OCI-LY3 (cell line): ENCODE results near the gene NLK.

Experiments
- EZH2phosphoT487 ChIP-seq: fragments of 200-600 bp; shearing (Covaris generic); IDR thresholded peaks from 2 replicates; pipeline ENCODE4 v1.6.1; 2018; ENCODE audit warnings: antibody characterized with exemption, mixed run types, low read depth
- TF ChIP-seq, protein P1 (sequence below): fragments of 200-600, 300-600 bp; sonication (generic); IDR thresholded peaks from 2 replicates; pipeline ENCODE4 v1.5.1; 2014; ENCODE audit warnings: antibody characterized with exemption, low read length, low read depth

- TF ChIP-seq, protein P1, sequence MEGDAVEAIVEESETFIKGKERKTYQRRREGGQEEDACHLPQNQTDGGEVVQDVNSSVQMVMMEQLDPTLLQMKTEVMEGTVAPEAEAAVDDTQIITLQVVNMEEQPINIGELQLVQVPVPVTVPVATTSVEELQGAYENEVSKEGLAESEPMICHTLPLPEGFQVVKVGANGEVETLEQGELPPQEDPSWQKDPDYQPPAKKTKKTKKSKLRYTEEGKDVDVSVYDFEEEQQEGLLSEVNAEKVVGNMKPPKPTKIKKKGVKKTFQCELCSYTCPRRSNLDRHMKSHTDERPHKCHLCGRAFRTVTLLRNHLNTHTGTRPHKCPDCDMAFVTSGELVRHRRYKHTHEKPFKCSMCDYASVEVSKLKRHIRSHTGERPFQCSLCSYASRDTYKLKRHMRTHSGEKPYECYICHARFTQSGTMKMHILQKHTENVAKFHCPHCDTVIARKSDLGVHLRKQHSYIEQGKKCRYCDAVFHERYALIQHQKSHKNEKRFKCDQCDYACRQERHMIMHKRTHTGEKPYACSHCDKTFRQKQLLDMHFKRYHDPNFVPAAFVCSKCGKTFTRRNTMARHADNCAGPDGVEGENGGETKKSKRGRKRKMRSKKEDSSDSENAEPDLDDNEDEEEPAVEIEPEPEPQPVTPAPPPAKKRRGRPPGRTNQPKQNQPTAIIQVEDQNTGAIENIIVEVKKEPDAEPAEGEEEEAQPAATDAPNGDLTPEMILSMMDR = no peak
- TF ChIP-seq EZH2phosphoT487 = no peak
Observed at GRCh38 chr17:28221751-28222414, 179.4 kb downstream of the NLK start.
